IMR-90 (cell line): ENCODE measurements around the gene LRP1B. TPM values are rescaled to one million over a fixed set of nuclear protein-coding genes. Genes with fewer than 3 reads are reported as not detected.

Source experiments
- ATAC-seq: fragments of 200-7000 bp; cut with Tn5 transposase; 2 replicates; pipeline ENCODE4 v1.9.1; 2020; ENCODE audit warnings: low read depth, mild to moderate bottlenecking, moderate library complexity
- BruUV-seq: library from RNA; stranded (reverse); fragments of 400-500 nt; replicated peaks from 2 replicates; lab custom pipeline; 2021; lab: Mats Ljungman, UMichigan
- CTCF ChIA-PET: fragments of 300-600 bp; formaldehyde crosslinking; extraction: SDS; loops from one replicate; lab custom pipeline; 2021; ENCODE audit warnings: antibody characterized with exemption; lab: Yijun Ruan, JAX
- POLR2A ChIA-PET: fragments of 300-600 bp; sonication (Branson Sonifier 250); formaldehyde crosslinking; loops from one replicate; lab custom pipeline; 2022; ENCODE audit warnings: antibody characterized with exemption; ENCODE audit not compliant: unreplicated experiment; lab: Charles Lee
- DNase-seq: peaks from one replicate; pipeline ENCODE4 v3.0.0; 2013
- H2AFZ ChIP-seq: replicated peaks from 2 replicates; pipeline ENCODE3; 2013; ENCODE audit warnings: low read length, mild to moderate bottlenecking; ENCODE audit not compliant: poor library complexity
- H2AK5ac ChIP-seq: 2 replicates; pipeline ENCODE4 v1.6.1; 2013; ENCODE audit warnings: low read depth, low read length, inconsistent platforms
- H2AK9ac ChIP-seq: replicated peaks from 2 replicates; pipeline ENCODE3; 2013; ENCODE audit warnings: mild to moderate bottlenecking, low read depth, low read length, moderate library complexity; ENCODE audit not compliant: poor library complexity
- H2BK120ac ChIP-seq: 2 replicates; pipeline ENCODE4 v1.6.1; 2013; ENCODE audit warnings: low read depth, low read length, inconsistent platforms
- H2BK15ac ChIP-seq: 3 replicates; pipeline ENCODE4 v1.6.1; 2013; ENCODE audit warnings: low read depth, low read length, inconsistent platforms
- H2BK20ac ChIP-seq: 2 replicates; pipeline ENCODE4 v1.6.1; 2013; ENCODE audit warnings: low read depth, mild to moderate bottlenecking, inconsistent platforms, low read length, moderate library complexity
- H2BK5ac ChIP-seq: 2 replicates; pipeline ENCODE4 v1.6.1; 2013; ENCODE audit warnings: mild to moderate bottlenecking, low read depth, low read length, inconsistent platforms; ENCODE audit not compliant: poor library complexity, severe bottlenecking
- H3K14ac ChIP-seq: replicated peaks from 2 replicates; pipeline ENCODE4 v1.6.1; 2013; ENCODE audit warnings: low read depth, low read length, inconsistent platforms
- H3K18ac ChIP-seq: 2 replicates; pipeline ENCODE4 v1.6.1; 2013; ENCODE audit warnings: low read depth, low read length, control low read depth
- H3K23ac ChIP-seq: 2 replicates; pipeline ENCODE4 v1.6.1; 2013; ENCODE audit warnings: low read depth, low read length, inconsistent platforms
- H3K27ac ChIP-seq: 2 replicates; pipeline ENCODE4 v1.5.1; 2013; ENCODE audit warnings: mild to moderate bottlenecking, control low read depth, low read length; ENCODE audit not compliant: insufficient read depth
- H3K27me3 ChIP-seq: 2 replicates; pipeline ENCODE4 v1.6.1; 2013; ENCODE audit warnings: low read length; ENCODE audit not compliant: control insufficient read depth, insufficient read depth
- H3K36me3 ChIP-seq: 2 replicates; pipeline ENCODE4 v1.6.1; 2013; ENCODE audit warnings: low read length, mixed read lengths; ENCODE audit not compliant: control insufficient read depth, insufficient read depth
- H3K4ac ChIP-seq: 2 replicates; pipeline ENCODE4 v1.6.1; 2013; ENCODE audit warnings: low read depth, low read length, inconsistent platforms
- H3K4me1 ChIP-seq: 2 replicates; pipeline ENCODE4 v1.6.1; 2013; ENCODE audit warnings: low read length, mixed read lengths; ENCODE audit not compliant: control insufficient read depth, insufficient read depth
- H3K4me2 ChIP-seq: 2 replicates; pipeline ENCODE4 v1.6.1; 2013; ENCODE audit warnings: low read depth, mild to moderate bottlenecking, control low read depth, low read length, moderate library complexity
- H3K4me3 ChIP-seq: 2 replicates; pipeline ENCODE4 v1.5.1; 2013; ENCODE audit warnings: low read depth, mild to moderate bottlenecking, control low read depth, low read length, moderate library complexity; ENCODE audit not compliant: insufficient read depth
- H3K56ac ChIP-seq: 2 replicates; pipeline ENCODE4 v1.6.1; 2013; ENCODE audit warnings: low read length, inconsistent platforms; ENCODE audit not compliant: insufficient read depth; ENCODE audit errors: extremely low read depth
- H3K79me1 ChIP-seq, 2 experiments: 2 replicates each; pipeline ENCODE4 v1.6.1; 2013; ENCODE audit warnings: low read length in 2 of 2, inconsistent platforms in 1 of 2, low read depth in 1 of 2
- H3K9ac ChIP-seq: 2 replicates; pipeline ENCODE4 v1.6.1; 2013; ENCODE audit warnings: low read depth, low read length, control low read depth
- H3K9me1 ChIP-seq: 2 replicates; pipeline ENCODE4 v1.6.1; 2013; ENCODE audit warnings: low read length, inconsistent platforms; ENCODE audit not compliant: insufficient read depth
- H3K9me3 ChIP-seq: 2 replicates; pipeline ENCODE4 v1.6.1; 2013; ENCODE audit warnings: low read length; ENCODE audit not compliant: control insufficient read depth, insufficient read depth
- H4K20me1 ChIP-seq: 2 replicates; pipeline ENCODE4 v1.6.1; 2013; ENCODE audit warnings: low read length, inconsistent platforms; ENCODE audit not compliant: insufficient read depth
- H4K5ac ChIP-seq: 2 replicates; pipeline ENCODE4 v1.6.1; 2013; ENCODE audit warnings: mild to moderate bottlenecking, low read depth, low read length, control low read depth
- H4K8ac ChIP-seq, 2 experiments: 2 replicates each; pipeline ENCODE4 v1.6.1; 2013; ENCODE audit warnings: low read depth in 2 of 2, low read length in 2 of 2, control low read depth in 1 of 2, inconsistent platforms in 1 of 2
- H4K91ac ChIP-seq: 2 replicates; pipeline ENCODE4 v1.6.1; 2013; ENCODE audit warnings: low read depth, low read length, inconsistent platforms; ENCODE audit not compliant: insufficient read depth
- BHLHE40 ChIP-seq: fragments of 150-350 bp; IDR thresholded peaks from 2 replicates; pipeline ENCODE4 v1.6.1; 2016; ENCODE audit warnings: mild to moderate bottlenecking, low read depth, low read length
- CEBPB ChIP-seq: IDR thresholded peaks from 2 replicates; pipeline ENCODE4 v1.6.1; 2012; ENCODE audit warnings: low read depth, low read length, improper control_type of control experiment
- CHD1 ChIP-seq: IDR thresholded peaks from 2 replicates; pipeline ENCODE4 v1.6.1; 2012; ENCODE audit warnings: low read depth, low read length, improper control_type of control experiment
- CTCF ChIP-seq: conservative IDR thresholded peaks from 2 replicates; pipeline ENCODE4 v1.5.1; 2012; ENCODE audit warnings: mild to moderate bottlenecking, low read depth, low read length, improper control_type of control experiment
- ELK1 ChIP-seq: fragments of 150-350 bp; IDR thresholded peaks from 2 replicates; pipeline ENCODE4 v1.6.1; 2016; ENCODE audit warnings: low read depth, mild to moderate bottlenecking, low read length, moderate library complexity, borderline replicate concordance
- FOS ChIP-seq: fragments of 150-350 bp; IDR thresholded peaks from 2 replicates; pipeline ENCODE4 v1.6.1; 2016; ENCODE audit warnings: low read depth, low read length
- MAFK ChIP-seq: IDR thresholded peaks from 2 replicates; pipeline ENCODE4 v1.6.1; 2012; ENCODE audit warnings: low read depth, low read length, improper control_type of control experiment
- MAZ ChIP-seq: IDR thresholded peaks from 2 replicates; pipeline ENCODE4 v1.6.1; 2012; ENCODE audit warnings: low read depth, mild to moderate bottlenecking, low read length, improper control_type of control experiment, moderate library complexity, borderline replicate concordance
- MXI1 ChIP-seq: IDR thresholded peaks from 2 replicates; pipeline ENCODE4 v1.6.1; 2012; ENCODE audit warnings: low read depth, mild to moderate bottlenecking, low read length, moderate library complexity, borderline replicate concordance
- NFE2L2 ChIP-seq: fragments of 150-350 bp; IDR thresholded peaks from 2 replicates; pipeline ENCODE4 v1.6.1; 2016; ENCODE audit warnings: low read depth, mild to moderate bottlenecking, low read length
- POLR2A ChIP-seq: IDR thresholded peaks from 2 replicates; pipeline ENCODE4 v1.6.1; 2012; ENCODE audit warnings: mild to moderate bottlenecking, low read depth, low read length
- RAD21 ChIP-seq: IDR thresholded peaks from 2 replicates; pipeline ENCODE4 v1.6.1; 2012; ENCODE audit warnings: low read length, improper control_type of control experiment
- RCOR1 ChIP-seq: IDR thresholded peaks from 2 replicates; pipeline ENCODE4 v1.6.1; 2012; ENCODE audit warnings: mild to moderate bottlenecking, low read length, improper control_type of control experiment; ENCODE audit not compliant: insufficient replicate concordance
- RFX5 ChIP-seq: IDR thresholded peaks from 2 replicates; pipeline ENCODE4 v1.8.0; 2012; ENCODE audit warnings: low read depth, mild to moderate bottlenecking, low read length, moderate library complexity
- SMC3 ChIP-seq: fragments of 150-350 bp; IDR thresholded peaks from 2 replicates; pipeline ENCODE4 v1.6.1; 2016; ENCODE audit warnings: low read depth, mild to moderate bottlenecking, antibody characterized with exemption, low read length, moderate library complexity
- USF2 ChIP-seq: fragments of 150-350 bp; IDR thresholded peaks from 2 replicates; pipeline ENCODE4 v1.6.1; 2017; ENCODE audit warnings: mild to moderate bottlenecking, antibody characterized with exemption, low read length, low read depth
- WGBS, 2 experiments: methylation state at CpG; one replicate each; pipeline versions ENCODE4 v1.1.5 to v1.1.7; 2013; ENCODE audit warnings: missing lambda C conversion rate in 2 of 2; ENCODE audit not compliant: insufficient read length in 1 of 2; ENCODE audit errors: extremely low coverage in 2 of 2; 5-methylcytosine and 5-hydroxymethylcytosine counted together
- dilution Hi-C: fragments of 300-500 bp; cut with HindIII; formaldehyde crosslinking; loops from one replicate; pipeline ENCODE4 v1.14.3; 2018; ENCODE audit warnings: low sequenced_read_pairs; ENCODE audit not compliant: unreplicated experiment
- in situ Hi-C: fragments of 300-500 bp; cut with MboI; formaldehyde crosslinking; loops from 3 replicates; pipeline ENCODE4 v1.14.3; 2019; ENCODE audit warnings: low sequenced_read_pairs, inconsistent platforms, mixed read lengths
- intact Hi-C: fragments of 100-400 bp; cut with micrococcal nuclease; formaldehyde crosslinking; loops from 2 replicates; pipeline ENCODE4 v1.10.0; 2022
- polyA plus RNA-seq, 3 experiments: library from polyadenylated mRNA; depleted of rRNA; stranded (reverse); fragments of >200 nt; gene quantifications; 2 replicates each; pipeline ENCODE4 v1.2.3, GENCODE V29; 2012; ENCODE audit warnings: low replicate concordance in 1 of 3
- total RNA-seq: library from RNA; depleted of rRNA; stranded (reverse); fragments of >200 nt; gene quantifications from 2 replicates; pipeline ENCODE4 v1.2.3, GENCODE V29; 2012

Gene LRP1B
- total and polyA plus RNA-seq, 2 of the 4 experiments (the other 2 are of a cell fraction), result under 0.01 to 0.02 TPM

- no peak overlapping the region for H4K8ac ChIP-seq
- H3K4me1 ChIP-seq, result no peaks in the 10 kb centered on the region
- no peak overlapping the region for H2AFZ ChIP-seq
- no CpG with 5 or more reads among the region's 7 CpGs for WGBS, 2 experiments
- H4K20me1 ChIP-seq, result no peaks in the 10 kb centered on the region
- no peak overlapping the region for H3K18ac ChIP-seq
- no peaks in the 10 kb centered on the region for H3K9me1 ChIP-seq
- H3K56ac ChIP-seq, result no peak overlapping the region
- no peak overlapping the region for H2BK15ac ChIP-seq
- intact Hi-C loops (no loop called here), dilution Hi-C loops (no loop called here), in situ Hi-C loops (no loop called here)
- no peaks in the 10 kb centered on the region for H3K27me3 ChIP-seq
- no peaks in the 10 kb centered on the region for H3K36me3 ChIP-seq
- TF ChIP-seq BHLHE40 (no peak), USF2 (no peak), CHD1 (no peak), RCOR1 (no peak), MAFK (no peak), CTCF (no peak), ELK1 (no peak), RAD21 (no peak), POLR2A (no peak), NFE2L2 (no peak), MAZ (no peak), FOS (no peak), RFX5 (no peak), MXI1 (no peak), CEBPB (no peak), SMC3 (no peak)
- H3K9me3 ChIP-seq, result no peaks in the 10 kb centered on the region
- CTCF ChIA-PET, result interaction anchor here (0.6 kb wide), 1 partner anchor 673 kb away, joined by 3 read pairs; no protein-coding TSS in a partner anchor
- H3K79me1 ChIP-seq, result no peaks in the 10 kb centered on the region
- no peak overlapping the region for H2BK5ac ChIP-seq
- no peak overlapping the region for H3K4me2 ChIP-seq
- no peak overlapping the region for H3K9ac ChIP-seq
- no peak overlapping the region for H3K27ac ChIP-seq
- no peak overlapping the region for H4K91ac ChIP-seq
- H3K14ac ChIP-seq, result no peak overlapping the region
- DNase-seq (peak; percentile 8), ATAC-seq (no peak)
- H2BK20ac ChIP-seq, result no peak overlapping the region
- no peak overlapping the region for H2BK120ac ChIP-seq
- BruUV-seq, result no TSS peak
- no peak overlapping the region for H3K23ac ChIP-seq
- no peak overlapping the region for H4K5ac ChIP-seq
- no peak overlapping the region for H2AK5ac ChIP-seq
- POLR2A ChIA-PET, result no interaction called here
- H3K4me3 ChIP-seq, result no peak overlapping the region
- no peak overlapping the region for H3K4ac ChIP-seq
- no peak overlapping the region for H2AK9ac ChIP-seq
Observed at GRCh38 chr2:140442319-140442718, 1688.5 kb downstream of the LRP1B start.
